Fibroblast of skin of abdomen (primary cell): ENCODE data around the gene UPB1. TPM values are rescaled to one million over a fixed set of nuclear protein-coding genes. Genes with fewer than 3 reads are reported as not detected.

Source experiments
- DNase-seq: peaks from one replicate; pipeline ENCODE4 v3.0.0-alpha.2; 2013
- polyA plus RNA-seq, 2 experiments: library from polyadenylated mRNA; unstranded; fragments of 120-200 nt; gene quantifications; one replicate each; pipeline ENCODE4 v1.2.1, GENCODE V29; 2013; ENCODE audit not compliant: insufficient read length in 2 of 2

UPB1 gene
- polyA plus RNA-seq (2013, experiment 1 of 2; ENCODE audit: insufficient read length), result 0.04 TPM
- polyA plus RNA-seq (2013, experiment 2 of 2; ENCODE audit: insufficient read length), result not detected

DNA sequence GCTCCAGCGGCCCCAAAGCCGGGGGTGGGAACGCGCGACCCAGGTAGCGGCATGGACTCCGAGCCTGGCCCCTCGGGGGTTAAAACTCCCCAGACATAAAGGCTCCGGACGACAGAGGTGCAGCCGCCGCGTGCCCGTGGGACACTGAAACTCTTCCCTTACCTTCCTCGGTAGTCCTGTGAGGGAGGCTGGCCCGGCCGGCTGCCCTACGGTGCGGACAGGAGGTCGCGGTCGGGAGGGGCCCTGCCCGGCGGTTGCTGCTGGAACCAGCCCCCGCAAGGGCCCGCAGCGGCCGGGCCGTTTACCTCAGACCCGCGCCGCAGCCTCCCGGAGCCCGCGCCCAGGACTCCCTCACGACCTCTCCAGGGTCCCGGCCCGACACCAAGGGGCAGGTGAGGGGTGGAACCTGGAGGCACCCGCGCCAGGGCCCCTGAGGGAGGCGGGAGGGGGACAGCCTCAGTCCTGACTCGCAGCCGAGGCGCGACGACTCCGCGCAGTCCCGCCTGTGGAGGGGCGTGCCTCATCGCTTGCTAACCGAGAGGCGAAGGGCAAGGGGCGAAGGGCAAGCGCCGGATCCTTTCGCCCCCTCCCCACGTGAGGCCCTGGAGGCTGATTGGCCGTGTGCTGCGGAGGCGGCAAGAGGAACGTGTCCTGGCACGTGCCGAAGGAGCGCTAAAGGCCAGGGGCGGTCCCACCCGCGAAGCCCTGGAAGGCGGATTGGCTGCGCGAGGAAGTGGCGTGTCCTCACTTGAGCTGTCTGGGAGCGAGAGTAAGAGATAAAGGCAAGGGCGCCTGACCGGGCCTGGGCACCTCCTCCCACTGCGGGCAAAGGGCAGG is at the start of gene UPB1:
TSS of gene UPB1 (plus strand) at position 805 of the 837 bp plus-strand sequence. CDS start 72 bp downstream, outside the sequence.
- no peak for DNase-seq

DNA sequence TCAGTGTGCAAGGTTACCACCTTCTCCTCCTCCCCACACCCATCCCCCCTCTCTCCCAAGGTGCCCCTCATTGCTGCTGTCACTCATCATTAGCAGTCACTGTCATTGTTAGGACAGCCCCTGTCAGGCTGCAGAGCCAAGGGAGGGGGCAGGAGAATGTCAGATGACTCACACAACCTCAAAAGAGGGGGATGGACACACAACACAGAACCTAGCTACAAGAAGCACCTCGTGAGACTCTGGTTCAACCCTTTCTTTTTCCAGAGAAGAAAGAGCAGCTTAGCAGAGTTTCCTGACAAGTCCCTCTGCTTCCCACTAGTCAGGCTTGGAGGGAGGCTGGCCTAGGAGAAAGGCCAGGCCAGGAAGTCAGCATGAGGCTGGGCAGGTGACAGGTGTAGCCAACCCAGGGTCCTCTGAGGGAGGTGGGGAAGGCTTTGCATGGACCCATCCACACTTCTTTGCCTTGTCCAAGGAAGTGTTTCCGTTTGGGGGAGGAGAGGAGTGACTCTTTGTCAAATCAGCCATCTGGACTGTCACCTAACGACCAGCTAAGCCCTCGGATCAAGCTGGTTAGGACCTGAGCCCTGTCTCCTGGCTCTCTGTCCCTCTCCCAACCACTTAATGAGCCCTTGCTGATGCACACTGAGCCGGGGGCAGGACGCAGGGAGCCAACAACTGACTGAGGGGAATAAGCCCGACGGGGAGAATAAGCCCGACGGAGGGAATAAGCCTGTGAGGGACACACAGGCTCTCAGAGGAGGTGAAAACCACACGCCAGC is 49.5 kb upstream of the UPB1 start:
- no peak for DNase-seq

DNA sequence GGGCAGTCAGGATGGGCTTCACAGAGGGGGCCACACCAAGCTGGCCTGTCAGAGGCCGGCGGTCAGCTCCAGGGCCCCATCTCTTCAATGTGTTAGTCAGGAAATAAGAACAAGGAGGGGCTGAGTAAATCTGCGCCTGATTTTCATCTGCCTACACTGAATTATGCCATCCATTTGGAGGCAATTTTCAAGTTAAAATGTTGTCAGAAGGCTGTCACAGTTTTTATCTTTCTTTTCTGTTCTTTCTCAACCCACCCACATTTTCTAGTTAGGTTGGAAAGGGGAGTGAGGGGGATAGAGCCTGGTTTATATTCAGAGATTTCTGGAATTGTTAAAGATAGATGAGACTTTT is 48.9 kb upstream of the UPB1 start:
- no peak for DNase-seq

DNA sequence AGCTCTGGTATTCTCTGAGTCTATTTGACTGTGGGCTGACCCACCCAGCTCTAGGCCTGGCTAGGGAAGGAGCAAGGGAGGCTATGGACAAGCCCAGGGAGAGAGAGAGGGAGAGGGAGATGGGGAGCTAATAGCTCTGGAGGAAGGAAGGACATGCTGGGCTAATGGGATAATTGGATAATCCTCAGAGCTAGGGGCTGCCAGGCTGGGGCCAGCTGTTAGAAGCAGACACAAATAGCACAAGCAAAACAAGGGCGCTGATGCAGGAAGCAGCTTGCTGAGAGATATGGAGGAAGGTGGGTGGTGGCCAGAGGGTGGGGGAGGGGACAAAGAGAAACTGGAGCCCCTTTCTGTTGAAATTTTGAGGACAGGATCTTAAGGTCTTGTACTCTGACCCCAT is 44.5 kb upstream of the UPB1 start:
- no peak for DNase-seq

DNA sequence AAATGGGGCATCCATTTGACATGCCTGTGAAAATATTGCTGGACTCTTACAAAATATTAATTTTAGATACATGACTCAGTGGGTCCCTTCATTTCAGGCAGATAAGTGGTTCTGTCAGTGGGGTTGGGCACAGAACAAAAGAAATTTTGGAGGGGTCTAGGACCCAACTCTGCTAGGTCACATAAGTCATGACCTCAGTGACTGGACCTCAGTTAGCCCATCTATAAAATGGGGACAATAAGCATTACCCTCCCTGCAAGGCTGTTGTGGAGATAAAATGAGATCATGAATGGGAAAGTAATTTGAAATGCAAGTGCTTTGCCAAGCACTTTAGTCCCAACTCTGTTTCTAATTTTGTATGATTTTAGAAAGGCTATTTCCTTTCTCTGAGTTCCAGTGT is 44.0 kb upstream of the UPB1 start:
- DNase-seq, result no peak

DNA sequence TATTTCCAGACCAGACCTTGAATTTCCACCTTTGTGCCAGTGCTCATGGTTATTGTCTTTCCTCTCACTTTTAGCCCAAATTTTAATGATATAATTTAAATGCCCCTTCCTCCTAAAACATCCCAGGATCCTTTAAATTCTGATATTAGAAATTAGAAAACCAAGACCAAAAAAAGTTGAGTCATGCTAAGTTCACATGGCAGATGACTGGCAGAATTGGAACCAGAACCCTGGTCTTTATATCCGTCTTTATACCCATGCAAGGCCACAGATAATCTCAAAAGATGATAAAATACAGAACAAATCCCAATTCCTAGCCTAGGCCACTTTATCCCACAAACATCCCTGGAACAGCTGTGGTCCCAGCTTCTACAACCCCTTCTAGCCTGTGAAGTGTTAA is 41.3 kb upstream of the UPB1 start:
- DNase-seq, result no peak

DNA sequence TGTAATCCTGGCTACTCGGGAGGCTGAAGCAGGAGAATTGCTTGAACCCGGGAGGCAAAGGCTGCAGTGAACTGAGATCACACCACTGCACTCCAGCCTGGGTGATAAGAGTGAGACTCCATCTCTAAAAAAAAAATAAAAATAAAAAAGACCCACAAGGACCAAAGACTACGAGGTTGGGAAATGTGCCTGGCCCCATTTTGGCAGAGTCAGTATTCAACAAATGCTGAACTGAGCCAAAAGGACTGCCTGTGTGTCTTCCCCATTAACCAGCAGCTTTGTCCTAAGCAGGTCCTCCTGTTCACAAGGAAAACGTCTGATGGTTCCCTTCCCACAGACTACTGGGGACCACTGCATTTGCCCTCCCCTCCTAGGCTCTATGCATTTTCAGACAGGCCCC is 40.1 kb upstream of the UPB1 start:
- no peak for DNase-seq

DNA sequence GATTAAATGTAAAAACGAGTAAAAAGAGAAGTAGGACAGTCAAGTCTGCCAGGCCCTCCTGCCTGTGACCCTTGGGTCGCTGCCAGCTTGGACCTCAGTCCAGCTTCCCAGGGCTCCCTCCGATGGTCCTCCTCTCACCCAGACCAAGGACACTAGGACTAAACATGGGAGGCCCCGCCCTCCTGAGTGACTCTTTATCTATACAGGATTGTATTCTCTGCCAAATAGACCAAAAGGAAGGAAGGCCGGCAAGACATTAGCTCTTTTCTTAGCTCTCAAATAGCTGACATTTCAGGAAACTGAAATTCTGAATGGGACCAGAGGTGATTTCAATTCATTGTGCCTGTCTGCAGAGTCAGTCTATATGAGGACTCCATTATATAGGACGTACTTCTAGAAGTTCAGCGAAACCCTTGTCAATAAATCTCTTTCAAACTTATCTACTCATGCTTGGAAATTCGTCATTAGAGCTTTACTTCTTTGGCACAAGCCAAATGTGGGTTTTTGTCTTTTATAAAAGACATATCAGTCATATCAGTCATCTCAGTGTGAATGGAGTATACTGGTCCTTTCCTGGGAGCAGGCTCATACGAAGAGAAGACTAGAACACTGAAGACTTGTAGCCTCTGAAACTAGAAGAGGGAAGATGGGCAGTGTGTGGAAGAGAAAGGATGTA is 39.2 kb upstream of the UPB1 start:
- DNase-seq, result no peak

DNA sequence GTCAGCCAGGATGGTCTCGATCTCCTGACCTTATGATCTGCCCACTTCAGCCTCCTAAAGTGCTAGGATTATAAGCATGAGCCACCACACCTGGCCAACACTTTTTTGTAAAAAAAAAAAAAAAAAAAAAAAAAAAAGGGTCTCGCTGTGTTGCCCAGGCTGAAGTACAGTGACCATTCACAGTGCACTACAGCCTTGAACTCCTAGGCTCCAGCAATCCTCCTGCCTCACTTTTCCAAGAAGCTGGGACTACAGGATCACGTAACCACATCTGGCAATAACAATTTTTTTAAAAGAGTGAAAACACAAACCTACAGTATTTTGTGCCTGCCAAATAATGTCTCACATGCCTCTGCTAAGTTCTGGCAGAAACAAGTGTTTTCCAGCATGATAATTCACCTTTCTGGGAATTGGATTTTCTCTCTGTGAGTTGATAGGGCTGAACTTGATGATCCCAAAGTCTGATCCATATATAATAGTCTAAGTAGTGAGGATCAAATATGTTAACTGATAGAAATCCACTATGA is 37.2 kb upstream of the UPB1 start:
- DNase-seq, result no peak

DNA sequence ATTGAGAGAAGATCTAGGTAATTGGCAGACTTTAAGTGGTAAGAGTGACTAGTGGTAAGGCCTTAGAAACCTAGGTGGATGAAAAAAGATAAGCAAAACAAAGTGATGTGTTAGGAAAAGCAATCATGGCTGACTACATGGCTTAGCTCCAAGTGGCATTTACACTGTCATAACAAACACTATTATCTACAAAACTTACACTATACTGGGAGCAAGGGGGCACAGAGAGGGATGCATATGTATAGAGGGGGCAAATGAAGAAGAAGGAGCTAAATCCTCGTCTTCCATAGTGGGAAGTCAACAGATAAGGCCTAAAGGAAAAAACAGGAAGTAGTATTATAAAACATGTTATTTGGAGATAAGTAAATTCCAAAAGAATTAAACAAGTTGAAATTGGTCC is 35.2 kb upstream of the UPB1 start:
- DNase-seq, result no peak

DNA sequence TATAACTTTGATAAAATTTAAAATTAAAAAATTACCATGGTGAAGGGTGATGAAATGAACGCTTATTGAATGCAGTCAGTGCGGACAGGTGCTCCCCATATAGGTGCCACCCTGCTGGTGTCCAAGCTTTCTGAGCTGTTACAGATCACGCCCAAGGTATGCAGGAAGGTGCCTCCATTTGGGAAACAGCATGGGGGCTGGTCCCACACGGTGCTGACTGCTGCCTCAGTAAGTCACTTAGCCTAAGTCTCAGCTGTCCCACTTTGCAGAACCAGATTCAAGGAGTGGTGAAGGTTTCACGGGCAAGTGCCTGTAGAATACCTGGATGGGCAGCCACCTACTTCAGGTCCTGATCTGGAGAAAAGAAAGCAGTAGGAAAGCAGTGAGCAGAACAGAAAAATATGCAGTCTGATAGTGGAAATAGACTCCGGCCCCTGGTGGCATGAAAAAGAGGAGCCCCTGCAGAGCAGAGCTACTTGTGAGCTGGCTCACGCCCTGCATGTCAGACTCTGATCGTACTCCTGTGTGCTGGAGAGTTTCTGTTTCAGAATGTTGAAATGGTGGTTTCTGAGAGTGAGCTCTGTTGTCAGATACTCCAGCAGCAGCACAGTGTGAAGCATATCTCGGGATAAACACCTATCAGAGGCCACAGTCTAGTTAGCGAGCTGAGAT is 34.6 kb upstream of the UPB1 start:
- no peak for DNase-seq

DNA sequence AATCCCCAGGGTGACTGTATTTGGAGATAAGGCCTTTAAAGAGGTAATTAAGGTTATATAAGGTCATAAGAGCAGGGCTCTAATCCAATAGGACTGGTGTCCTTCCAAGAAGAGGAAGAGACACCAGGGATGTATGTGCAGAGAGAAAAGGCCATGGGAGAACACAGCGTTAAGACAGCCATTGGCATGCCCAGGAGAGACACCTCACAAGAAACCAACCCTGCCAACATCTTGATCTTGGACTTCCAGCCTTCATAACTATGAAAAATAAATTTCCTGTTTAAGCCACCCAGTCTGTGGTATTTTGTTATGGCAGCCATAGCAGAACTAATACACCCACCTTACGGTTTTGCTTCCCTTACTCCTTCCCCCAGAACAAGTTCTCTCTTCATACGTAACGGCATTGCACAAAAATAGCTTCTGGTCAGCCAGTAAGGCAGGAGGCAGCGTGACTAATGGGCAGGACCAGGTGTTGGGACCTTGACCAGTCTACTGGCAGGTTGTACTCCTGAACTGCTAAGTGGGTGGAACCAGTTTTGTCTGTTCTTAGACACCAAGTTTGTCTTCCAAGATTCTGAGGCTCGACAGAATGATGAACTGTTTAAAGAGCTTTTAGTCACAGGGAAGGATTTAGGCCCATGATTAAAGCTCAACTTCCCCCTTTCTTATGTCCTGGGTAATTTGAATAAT is 31.9 kb upstream of the UPB1 start:
- DNase-seq, result no peak

DNA sequence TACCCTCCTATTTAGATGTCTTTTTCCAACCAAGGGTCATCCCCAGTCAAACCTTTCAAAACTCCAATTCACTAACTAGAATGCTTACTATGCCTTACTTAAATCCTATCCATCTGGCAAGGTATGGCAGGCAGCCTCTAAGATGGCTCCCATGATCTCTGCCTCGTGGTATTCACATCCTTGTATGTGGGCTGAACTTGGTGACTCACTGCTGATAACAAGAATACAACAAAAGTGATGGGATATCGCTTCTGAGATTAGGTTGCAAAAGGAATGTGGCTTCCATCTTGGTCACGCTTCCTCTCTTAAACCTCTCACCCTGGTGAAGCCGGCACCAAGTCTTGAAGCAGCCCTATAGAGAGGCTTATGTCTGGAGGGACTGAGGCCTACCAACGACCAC is 29.6 kb upstream of the UPB1 start:
- peak; percentile 59 for DNase-seq

DNA sequence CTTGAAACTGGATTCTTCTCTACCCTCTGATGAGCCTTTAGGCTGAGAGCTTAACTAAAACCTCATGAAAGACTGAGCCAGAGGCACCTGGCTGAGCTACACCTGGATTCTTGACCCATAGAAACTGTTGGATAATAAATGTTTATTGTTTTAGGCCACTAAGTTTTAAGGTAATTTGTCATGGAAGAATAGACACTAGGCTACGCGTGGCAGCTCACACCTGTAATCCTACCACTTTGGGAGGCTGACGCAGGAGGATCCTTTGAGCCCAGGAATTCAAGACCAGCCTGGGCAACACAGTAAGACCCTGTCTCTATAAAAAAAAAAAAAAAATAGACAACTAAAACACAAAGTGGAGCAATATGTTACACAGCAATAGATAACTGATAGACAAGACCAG is 29.2 kb upstream of the UPB1 start:
- no peak for DNase-seq

DNA sequence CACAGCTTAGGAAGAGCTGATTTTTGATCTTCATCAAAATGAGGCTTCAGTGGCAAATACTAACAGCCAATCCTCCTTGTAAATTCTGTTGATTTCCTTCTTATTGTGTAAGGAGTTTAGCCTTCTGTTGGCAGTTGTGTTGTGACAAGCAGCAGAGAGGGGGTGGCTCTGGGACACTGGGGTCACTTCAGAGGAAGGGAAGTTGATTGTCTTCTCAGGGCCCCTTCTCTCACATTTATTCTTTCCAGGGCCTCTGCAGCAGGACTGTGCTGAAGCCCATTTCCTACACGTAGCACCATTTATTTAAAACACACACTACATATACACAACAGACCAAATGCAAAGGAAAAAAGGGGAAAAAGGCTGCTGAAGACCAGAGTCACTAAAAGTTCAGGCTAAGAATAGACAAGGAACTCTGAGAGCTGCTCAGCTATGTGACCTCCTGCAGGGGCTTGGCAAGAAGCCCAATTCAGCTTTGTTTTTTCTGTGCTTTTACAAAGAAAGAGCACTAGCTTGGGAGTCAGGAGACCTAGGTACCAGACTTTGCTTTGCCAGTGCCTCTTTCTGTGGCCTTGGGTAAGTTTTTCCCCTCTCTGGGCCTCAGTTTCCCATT is 28.3 kb upstream of the UPB1 start:
- peak; percentile 76 for DNase-seq

DNA sequence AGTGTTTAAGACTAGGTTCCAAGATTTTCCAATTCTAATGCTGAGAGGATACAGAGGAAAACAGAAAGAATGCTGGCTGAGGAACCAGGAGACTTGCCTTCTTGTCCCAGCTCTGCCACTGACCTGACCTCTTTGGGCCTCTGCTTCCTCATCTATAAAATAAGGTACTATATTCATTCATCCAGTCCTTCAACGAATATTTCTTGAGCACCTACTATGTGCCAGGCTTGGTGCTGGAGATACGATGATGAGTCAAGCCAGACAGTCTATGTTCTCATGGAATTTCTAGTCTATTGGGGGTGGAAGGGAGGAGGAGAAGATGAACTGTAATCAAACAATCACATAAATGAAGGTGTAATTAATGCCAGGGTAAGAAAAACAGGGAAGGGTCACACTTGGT is 27.8 kb upstream of the UPB1 start:
- DNase-seq, result no peak

DNA sequence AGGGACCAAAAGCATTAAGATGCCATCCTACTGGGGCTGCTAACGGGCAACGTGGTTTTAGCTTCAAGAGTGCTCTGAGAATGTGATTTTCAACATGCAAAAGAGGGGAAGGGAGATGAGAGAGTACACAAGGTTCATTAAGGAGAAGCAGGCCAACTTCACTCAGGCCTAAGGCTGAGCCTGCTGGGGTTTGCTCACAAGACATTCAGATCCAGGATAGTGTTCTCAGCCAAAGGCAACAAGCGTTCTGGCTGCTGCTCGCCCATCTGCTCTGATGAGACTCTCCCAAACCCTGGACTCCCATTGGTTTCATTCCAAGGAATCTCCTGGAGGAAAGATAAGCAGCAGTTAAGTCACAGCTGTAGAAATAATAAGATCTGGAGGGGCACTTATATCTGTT is 23.6 kb upstream of the UPB1 start:
- peak; percentile 63 for DNase-seq

DNA sequence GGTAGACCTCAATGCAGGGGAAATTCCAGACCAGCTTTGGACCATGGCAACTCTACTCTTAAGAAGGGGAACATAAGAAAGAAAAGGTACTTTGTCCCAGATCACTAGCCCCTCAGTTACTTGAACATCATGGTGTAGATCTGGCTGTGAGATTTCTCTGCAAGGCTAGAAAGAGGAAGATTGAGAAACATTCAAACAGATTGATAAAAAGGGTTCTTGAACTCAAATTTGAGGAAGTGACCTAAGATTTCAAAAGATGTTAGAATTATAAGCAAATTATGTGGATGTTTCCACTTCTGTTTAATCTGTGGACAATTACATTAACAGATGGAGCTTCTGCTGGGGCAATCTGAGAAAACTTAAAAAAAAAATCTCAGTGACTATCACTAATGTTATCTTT is 21.8 kb upstream of the UPB1 start:
- DNase-seq, result no peak

DNA sequence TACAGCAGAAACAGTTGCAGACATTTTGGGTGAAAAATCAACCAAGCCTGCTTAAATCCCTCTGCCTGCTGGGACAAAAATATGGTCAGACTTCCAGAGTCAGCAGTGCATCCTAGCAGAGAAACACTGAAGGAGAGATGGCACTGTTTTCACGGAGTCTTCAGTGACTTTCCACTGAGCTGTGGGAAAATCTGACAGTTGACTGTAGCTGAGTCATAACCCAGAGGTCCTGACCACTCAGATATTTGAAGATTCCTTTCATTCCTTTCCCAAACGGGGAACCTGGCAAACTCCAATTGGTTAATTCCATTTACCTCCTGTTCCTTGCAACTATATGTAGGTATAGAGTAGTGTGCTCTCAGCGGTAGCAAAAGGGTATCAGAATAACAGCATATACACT is 20.9 kb upstream of the UPB1 start:
- DNase-seq, result peak; percentile 91

DNA sequence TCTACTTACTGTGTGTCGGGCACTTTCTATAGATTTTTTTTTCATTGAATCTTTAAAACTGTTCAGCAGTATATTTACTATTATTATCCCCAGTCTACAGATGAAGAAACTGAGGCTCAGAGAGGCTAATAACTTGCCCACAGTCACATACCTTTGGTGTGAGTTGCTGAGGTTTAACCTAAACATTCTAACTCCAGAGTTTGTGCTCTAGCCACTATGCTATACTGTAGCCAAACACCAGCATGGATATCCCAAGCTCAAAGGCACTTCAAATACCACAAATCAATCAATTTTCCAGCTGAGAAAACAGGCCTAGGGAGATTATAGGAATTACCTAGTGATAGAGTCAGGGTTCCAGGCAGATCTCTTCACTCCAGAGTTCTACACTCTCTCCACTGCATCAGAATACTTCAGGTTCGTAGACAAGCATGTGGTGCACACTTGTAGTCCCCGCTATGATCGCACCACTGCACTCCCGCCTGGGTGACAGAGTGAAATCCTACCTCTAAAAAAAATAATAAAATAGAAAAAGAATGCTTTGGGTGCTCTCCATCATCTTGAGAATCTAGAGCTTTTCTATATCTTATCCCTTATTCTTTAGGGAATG is 20.4 kb upstream of the UPB1 start:
- peak; percentile 67 for DNase-seq

DNA sequence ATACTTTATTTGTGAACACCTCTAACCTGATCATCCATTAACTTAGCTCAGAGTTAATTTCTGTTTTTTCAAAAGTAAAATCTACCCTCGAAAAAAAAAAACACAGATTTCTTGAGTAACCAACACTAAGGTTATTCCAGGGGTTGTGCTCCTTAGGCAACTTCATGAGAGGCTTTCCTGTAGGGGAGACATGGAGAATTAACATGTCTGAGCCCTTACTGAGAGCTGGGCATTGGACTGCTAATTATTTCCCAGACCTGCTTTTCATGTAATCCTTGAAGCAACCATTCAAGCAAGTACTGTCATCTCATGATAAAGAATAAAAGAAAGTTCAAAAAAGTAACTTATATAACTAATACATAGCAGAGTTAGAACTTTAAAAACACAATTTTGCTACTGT is 13.5 kb upstream of the UPB1 start:
- no peak for DNase-seq
